GM21619 (cell line): ENCODE data around the gene SATB2.

Experiments
- ATAC-seq: cut with Tn5 transposase; IDR thresholded peaks from one replicate; pipeline ENCODE4 v1.9.1; 2021; ENCODE audit not compliant: unreplicated experiment

The SATB2 gene

GRCh38 chr2:199273042-199273511 is 184.7 kb downstream of the SATB2 start:
- no peak for ATAC-seq

GRCh38 chr2:199261936-199262335 is 195.8 kb downstream of the SATB2 start:
- ATAC-seq = no peak

GRCh38 chr2:199261239-199261638 is 196.5 kb downstream of the SATB2 start:
- no peak for ATAC-seq

- ATAC-seq = no peak
These were observed 198.1 kb downstream of the SATB2 start for GRCh38 chr2:199259671-199260070.

- no peak for ATAC-seq
These were observed 199.4 kb downstream of the SATB2 start for GRCh38 chr2:199258291-199258690.

- ATAC-seq = no peak
These were observed 200.2 kb downstream of the SATB2 start for GRCh38 chr2:199257261-199258224.

GRCh38 chr2:199230091-199230490 is 227.6 kb downstream of the SATB2 start:
- no peak for ATAC-seq

- ATAC-seq = peak; percentile 84
These were observed 228.6 kb downstream of the SATB2 start for GRCh38 chr2:199228887-199229819.

GRCh38 chr2:199223791-199224190 is 233.9 kb downstream of the SATB2 start:
- ATAC-seq = no peak

GRCh38 chr2:199220920-199221319 is 236.8 kb downstream of the SATB2 start:
- no peak for ATAC-seq

- no peak for ATAC-seq
These were observed 238.2 kb downstream of the SATB2 start for GRCh38 chr2:199219551-199219950.
